OCI-LY3 (cell line): ENCODE measurements around the gene CCNB1IP1.
"Not testable (repeated sequence)": the region's sequence is repeated elsewhere in the genome, so short reads cannot be mapped to it uniquely, and the experiment has no call there.

Experiments
- H2AFZ ChIP-seq: fragments of 200-600, 300-600 bp; shearing (Covaris generic); 2 replicates; pipeline ENCODE4 v1.6.0; 2014; ENCODE audit warnings: antibody characterized with exemption, low read depth, low read length
- H3K27ac ChIP-seq: fragments of 200-600, 300-600 bp; sonication (generic); 2 replicates; pipeline ENCODE4 v1.5.1; 2014; ENCODE audit warnings: mild to moderate bottlenecking, low read length, moderate library complexity, mixed read lengths
- H3K27me3 ChIP-seq: fragments of 200-600, 300-600 bp; sonication (generic); 2 replicates; pipeline ENCODE4 v1.6.1; 2014; ENCODE audit warnings: low read depth, low read length, mixed read lengths
- H3K36me3 ChIP-seq: fragments of 200-600, 300-600 bp; sonication (generic); replicated peaks from 2 replicates; pipeline ENCODE3; 2014; ENCODE audit warnings: low read depth, low read length, mixed read lengths
- H3K4me1 ChIP-seq: fragments of 300-600, 200-600 bp; sonication (generic); 2 replicates; pipeline ENCODE4 v1.6.1; 2014; ENCODE audit warnings: low read length, mixed read lengths
- H3K4me2 ChIP-seq: fragments of 200-600, 300-600 bp; sonication (generic); 2 replicates; pipeline ENCODE4 v1.6.1; 2014; ENCODE audit warnings: low read length, mixed read lengths
- H3K4me3 ChIP-seq: fragments of 300-600, 200-600 bp; sonication (generic); 2 replicates; pipeline ENCODE4 v1.5.1; 2014; ENCODE audit warnings: antibody characterized with exemption, mild to moderate bottlenecking, low read length, moderate library complexity
- H3K79me2 ChIP-seq: fragments of 300-600, 200-600 bp; shearing (Covaris generic); 2 replicates; pipeline ENCODE4 v1.6.1; 2014; ENCODE audit warnings: mild to moderate bottlenecking, low read length, mixed read lengths
- H3K9ac ChIP-seq: fragments of 300-600, 200-600 bp; shearing (Covaris generic); 2 replicates; pipeline ENCODE4 v1.6.0; 2014; ENCODE audit warnings: mild to moderate bottlenecking, low read length, moderate library complexity
- H3K9me3 ChIP-seq: fragments of 200-600, 300-600 bp; shearing (Covaris generic); 2 replicates; pipeline ENCODE4 v1.6.1; 2014; ENCODE audit warnings: low read length, mixed read lengths; ENCODE audit not compliant: insufficient read depth
- H4K20me1 ChIP-seq: fragments of 200-600, 300-600 bp; sonication (generic); 2 replicates; pipeline ENCODE4 v1.6.1; 2016; ENCODE audit warnings: low read length, mixed read lengths; ENCODE audit not compliant: insufficient read depth
- CTCF ChIP-seq: fragments of 200-600, 300-600 bp; sonication (generic); IDR thresholded peaks from 2 replicates; pipeline ENCODE4 v1.5.1; 2014; ENCODE audit warnings: antibody characterized with exemption, low read length, low read depth
- EZH2phosphoT487 ChIP-seq: fragments of 200-600 bp; shearing (Covaris generic); IDR thresholded peaks from 2 replicates; pipeline ENCODE4 v1.6.1; 2018; ENCODE audit warnings: antibody characterized with exemption, mixed run types, low read depth

CCNB1IP1 gene

GRCh38 chr14:20277409-20277808 is 55.7 kb downstream of the CCNB1IP1 start:
- H3K9ac ChIP-seq: no peak overlapping the region
- no peaks in the 10 kb centered on the region for H4K20me1 ChIP-seq
- no peaks in the 10 kb centered on the region for H3K4me1 ChIP-seq
- H3K27me3 ChIP-seq: no peaks in the 10 kb centered on the region
- no peak overlapping the region for H3K4me2 ChIP-seq
- H3K36me3 ChIP-seq: peaks cover 38% of the 10 kb centered on the region
- H3K27ac ChIP-seq: no peak overlapping the region
- no peak overlapping the region for H3K4me3 ChIP-seq
- no peak overlapping the region for H2AFZ ChIP-seq
- H3K9me3 ChIP-seq: 0 out of 2 replicates have a peak, but pooled peaks cover 5% of the 10 kb centered on the region
- no peak for TF ChIP-seq EZH2phosphoT487
- no peak for TF ChIP-seq CTCF
- H3K79me2 ChIP-seq: no peaks in the 10 kb centered on the region

GRCh38 chr14:20274062-20274461 is 59.0 kb downstream of the CCNB1IP1 start:
- Histone ChIP-seq H3K9me3 (peaks cover 9% of the 10 kb centered on the region; the same call in 1 of the 2 replicates), H4K20me1 (no peaks in the 10 kb centered on the region), H3K27me3 (no peaks in the 10 kb centered on the region), H3K27ac (no peak overlapping the region), H2AFZ (no peak overlapping the region), H3K9ac (no peak overlapping the region), H3K79me2 (no peaks in the 10 kb centered on the region), H3K36me3 (peaks cover 38% of the 10 kb centered on the region), H3K4me3 (no peak overlapping the region), H3K4me1 (no peaks in the 10 kb centered on the region), H3K4me2 (no peak overlapping the region)
- TF ChIP-seq CTCF (no peak), EZH2phosphoT487 (no peak)

- not testable (repeated sequence) for H3K36me3 ChIP-seq, H3K79me2 ChIP-seq, H3K27me3 ChIP-seq, H3K4me2 ChIP-seq, H3K4me3 ChIP-seq, H3K4me1 ChIP-seq, H3K9ac ChIP-seq, H3K9me3 ChIP-seq, H3K27ac ChIP-seq, H2AFZ ChIP-seq, H4K20me1 ChIP-seq
Measured at GRCh38 chr14:20264361-20264760, 68.7 kb downstream of the CCNB1IP1 start.

GRCh38 chr14:20262642-20263128 is 70.4 kb downstream of the CCNB1IP1 start:
- H3K27ac ChIP-seq: no peak overlapping the region

More at GRCh38 chr14:20262642-20263128, 70.4 kb downstream of the CCNB1IP1 start:
- Histone ChIP-seq H2AFZ (no peak overlapping the region), H3K9me3 (no peaks in the 10 kb centered on the region), H3K36me3 (no peaks in the 10 kb centered on the region), H3K4me1 (peaks cover 7% of the 10 kb centered on the region), H3K9ac (no peak overlapping the region), H3K27me3 (no peaks in the 10 kb centered on the region), H3K4me2 (peak overlapping the region; percentile 6; the same call in 1 of the 2 replicates), H3K4me3 (no peak overlapping the region), H3K79me2 (no peaks in the 10 kb centered on the region), H4K20me1 (no peaks in the 10 kb centered on the region)
- TF ChIP-seq EZH2phosphoT487 (no peak), CTCF (no peak)
